NCI-H2196 treated with DMSO at 0.1 percent for 48 hours (cell line): ENCODE measurements around the gene PTGDR2.

ENCODE experiments used
- DNase-seq: peaks from one replicate; lab custom pipeline; 2025; ENCODE audit not compliant: unreplicated experiment; lab: John Stamatoyannopoulos, UW

The PTGDR2 gene

DNA sequence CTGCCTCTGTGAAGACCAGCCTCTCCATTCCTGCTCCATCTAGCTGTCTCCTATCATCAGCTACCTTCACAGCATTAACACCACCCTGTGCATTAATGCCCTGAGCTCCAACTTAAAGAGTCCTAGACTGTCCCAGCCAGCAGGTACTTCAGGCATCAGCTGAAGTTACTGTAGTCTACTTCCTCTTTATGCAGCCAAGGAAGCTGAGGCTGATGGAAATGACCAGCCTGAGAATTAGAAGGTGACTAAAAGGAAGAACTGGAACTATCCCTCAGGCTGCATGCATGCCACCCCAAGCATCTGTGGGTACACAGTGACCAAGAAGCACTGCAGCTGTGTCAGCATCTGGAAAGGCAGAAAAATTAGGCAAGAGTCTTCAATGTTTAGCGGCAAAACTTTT, 42.4 kb downstream of the PTGDR2 start:
- no peak for DNase-seq

DNA sequence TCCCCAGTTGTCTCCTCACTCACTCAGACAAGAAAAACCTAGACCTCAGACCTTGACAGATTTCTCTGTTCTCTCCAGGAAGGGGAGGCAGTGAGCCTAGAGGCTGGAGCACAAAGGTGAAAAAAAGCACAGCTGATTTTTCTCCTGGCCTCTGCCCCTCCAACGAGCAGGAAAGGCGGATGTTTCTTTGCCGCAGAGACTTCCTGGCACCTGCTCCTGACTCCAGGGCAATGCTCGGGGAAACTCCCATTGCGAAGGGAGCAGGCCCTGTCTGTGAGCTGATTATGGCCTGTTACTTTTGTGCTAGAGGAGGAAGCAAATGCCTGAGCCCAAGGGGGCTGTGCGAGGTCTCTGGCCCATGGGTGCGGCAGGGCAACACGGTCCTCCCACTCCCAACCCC, 45.2 kb downstream of the PTGDR2 start:
- no peak for DNase-seq

DNA sequence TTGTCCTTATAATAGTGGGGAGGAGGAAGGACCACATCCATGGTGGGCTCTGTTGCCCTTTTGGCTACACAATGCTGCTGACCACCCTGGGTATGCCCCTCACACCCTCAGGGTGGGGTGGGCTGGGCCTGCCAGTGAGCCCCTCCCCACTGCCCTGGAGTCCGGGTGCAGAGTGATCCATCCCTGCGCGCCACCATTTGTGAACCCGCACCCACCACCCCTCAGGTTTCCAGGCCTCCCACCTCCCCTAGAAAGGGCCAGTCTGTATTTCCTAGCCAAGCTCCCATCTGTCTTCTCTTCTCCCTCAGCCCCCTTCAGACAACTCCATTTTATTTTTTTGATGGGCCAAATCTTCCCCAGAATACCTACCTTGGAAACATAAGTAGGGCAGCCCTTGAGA, 45.6 kb downstream of the PTGDR2 start:
- no peak for DNase-seq

DNA sequence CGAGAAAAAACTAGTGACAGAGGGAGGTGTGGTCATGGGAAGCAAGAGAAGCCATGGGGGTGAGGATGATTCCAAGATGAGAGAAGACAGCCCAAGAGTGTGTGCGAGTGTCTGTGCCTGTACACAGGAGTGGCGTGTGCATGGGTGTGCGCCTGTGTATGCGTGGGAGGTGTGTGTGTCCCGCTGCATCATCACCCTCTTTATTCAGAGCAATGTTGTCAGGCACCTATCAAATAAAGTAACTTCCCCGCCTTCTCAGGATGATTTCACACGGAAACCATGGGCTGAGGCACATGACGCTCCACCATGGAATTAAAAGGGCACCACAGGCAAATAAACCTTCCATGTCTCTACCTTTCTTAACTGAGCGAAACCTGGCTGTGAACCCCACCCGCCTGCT, 46.1 kb downstream of the PTGDR2 start:
- DNase-seq, result no peak

DNA sequence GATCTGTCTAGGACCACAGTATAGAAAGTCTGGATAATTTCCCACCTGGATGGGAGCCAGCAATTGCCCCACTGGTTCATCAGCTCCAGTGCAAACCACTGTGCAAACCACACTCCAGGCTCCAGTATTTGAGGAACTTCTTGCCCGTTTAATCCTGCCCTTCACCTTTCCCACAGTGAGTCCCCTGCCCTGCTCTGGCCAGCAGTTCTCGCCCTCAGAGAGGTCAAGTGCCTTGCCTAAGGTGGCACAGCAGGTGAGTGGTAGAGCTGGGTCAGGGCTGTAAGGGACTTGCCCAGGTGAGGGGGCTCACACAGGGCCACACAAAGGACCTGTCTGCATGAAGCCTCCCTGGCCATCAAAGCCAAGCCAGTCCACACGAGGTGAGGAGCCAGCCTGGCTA, 46.5 kb downstream of the PTGDR2 start:
- no peak for DNase-seq

DNA sequence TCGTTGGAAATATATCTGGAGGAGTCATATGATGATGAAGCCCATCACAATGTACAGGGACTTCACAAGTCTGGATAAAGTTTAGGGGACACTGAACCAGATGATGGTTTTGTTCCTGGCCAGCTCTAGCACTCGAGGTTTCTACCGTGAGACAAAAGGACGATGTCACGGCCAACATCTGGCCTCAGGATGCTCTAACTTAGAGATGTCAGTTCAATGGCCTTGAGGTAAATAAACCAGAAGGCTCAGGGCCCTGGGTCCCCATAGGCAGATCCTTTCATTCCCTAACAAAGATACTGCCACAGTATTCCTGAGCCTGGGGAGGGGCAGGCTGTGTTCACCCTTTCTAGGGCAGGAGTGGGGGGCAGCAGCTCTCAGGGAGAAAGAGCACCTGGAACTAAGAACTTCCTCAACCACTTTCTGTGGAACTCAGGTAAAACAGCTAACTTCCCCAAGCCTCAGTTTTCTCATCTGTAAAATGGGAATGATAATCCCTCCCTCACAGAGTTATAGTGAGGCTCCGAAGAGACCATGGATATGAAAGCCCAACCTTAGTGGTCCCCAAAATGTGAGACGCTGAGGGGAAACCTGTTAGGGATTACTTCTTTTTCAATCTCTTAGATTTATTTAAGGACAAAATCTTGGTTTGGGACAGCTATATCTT, 52.3 kb downstream of the PTGDR2 start:
- no peak for DNase-seq

DNA sequence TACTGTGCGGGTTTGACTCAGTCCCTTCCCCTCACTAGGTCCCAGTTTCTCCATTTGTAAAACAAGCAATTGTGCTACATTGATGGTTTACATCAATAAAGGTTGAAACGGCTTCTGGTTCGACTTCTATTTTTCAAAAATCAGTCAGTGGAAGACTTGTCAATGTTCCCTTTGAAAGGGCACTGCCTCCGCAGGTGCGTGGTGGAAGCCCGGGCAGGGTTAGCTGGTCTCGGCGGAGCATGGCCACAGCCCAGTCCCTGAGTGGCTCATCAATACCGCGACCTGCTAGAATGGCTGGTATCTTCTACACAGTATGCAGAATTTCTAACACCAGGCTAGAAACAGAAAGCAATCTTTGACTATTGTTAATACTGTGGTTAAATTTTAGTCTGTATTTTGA, 54.6 kb downstream of the PTGDR2 start:
- DNase-seq, result no peak
